ENCODE results near the gene ZDHHC22. TPM values are rescaled to one million over a fixed set of nuclear protein-coding genes. Genes with fewer than 3 reads are reported as not detected.

ZDHHC22 gene
- polyA plus RNA-seq, 3 donors, result not detected

DNA sequence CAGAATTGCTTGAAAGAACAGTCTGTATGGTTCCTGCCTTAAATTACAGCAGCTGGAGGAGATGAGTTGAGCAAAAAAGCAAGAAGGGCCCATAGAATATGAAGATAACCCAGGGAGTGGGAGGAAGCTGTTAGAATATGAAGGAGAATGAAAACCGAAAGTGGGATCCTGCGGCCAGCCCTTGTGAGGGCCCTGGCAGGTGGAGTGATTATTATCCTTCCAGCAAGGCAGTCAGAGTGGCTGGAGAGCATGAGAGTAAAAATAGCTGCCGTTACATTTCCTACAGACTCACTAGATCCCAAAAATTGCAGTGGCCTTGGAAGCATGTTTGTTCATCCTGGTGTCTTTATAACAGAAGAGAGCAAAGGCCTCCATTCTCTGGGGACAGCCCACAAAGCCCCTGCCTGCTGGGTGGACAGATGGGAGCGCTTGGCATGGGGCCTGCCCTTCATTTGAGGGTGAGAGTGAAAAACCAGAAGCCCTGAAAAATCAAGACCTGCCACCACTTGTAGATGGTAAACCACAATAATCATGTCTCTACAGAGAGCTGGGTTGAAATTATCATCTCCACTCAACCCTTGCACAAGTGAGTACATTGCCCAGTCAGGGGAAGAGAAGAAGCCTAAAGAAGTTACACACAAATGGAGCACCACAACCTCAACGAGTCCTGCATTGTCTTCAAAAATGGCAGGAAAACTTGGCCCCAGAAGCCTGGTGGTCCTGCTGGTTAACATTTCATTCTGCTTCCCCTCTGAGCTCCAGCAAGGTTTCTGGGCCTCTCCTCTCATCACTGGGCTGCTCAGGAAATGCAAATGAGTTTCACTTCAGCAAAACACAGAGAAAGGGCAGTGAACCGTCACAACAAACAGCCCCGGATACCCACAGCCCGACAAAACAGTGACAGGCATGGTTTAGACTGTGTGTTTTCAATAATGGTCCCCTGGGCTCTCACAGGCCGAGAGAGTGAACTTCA, 20.5 kb downstream of the ZDHHC22 start:
- peaks cover 0 to 5% (median 0%) of the 10 kb centered on the region in 7 donors for H3K9me3 Mint-ChIP-seq
- intact Hi-C loops (cut with micrococcal nuclease), result no loop called here
- Histone ChIP-seq H4K20me1 (ENCODE audit: insufficient read depth, low read length) (no peaks in the 10 kb centered on the region), H3K4me1 (ENCODE audit: control insufficient read depth in 1 of 2, insufficient read depth in 2 of 2, low read length in 2 of 2) (peaks cover 40 to 45% of the 10 kb centered on the region in 2 donors), H3K27ac (ENCODE audit: low read depth in 1 of 2, low read length in 2 of 2) (peak overlapping the region; percentile 77 to 84), H3K4me3 (replicated peaks in 1 of 3; ENCODE audit: low read depth in 2 of 3, low read length in 3 of 3) (peak overlapping the region in 1 of 3 experiments; percentile 48), H2AFZ (ENCODE audit: insufficient read depth, low read depth, low read length, poor library complexity, severe bottlenecking) (peak overlapping the region; percentile 35), H3K36me3 (replicated peaks in 1 of 2; ENCODE audit: control insufficient read depth in 1 of 2, insufficient read depth in 2 of 2, low read length in 2 of 2) (peaks cover 0 to 16% of the 10 kb centered on the region in 2 donors), H3K9ac (ENCODE audit: insufficient read depth, low read length, poor library complexity, severe bottlenecking) (peak overlapping the region; percentile 49), H3K9me3 (replicated peaks in 1 of 2; ENCODE audit: control insufficient read depth in 1 of 2, insufficient read depth in 1 of 2, low read length in 2 of 2) (peaks cover 0 to 8% of the 10 kb centered on the region in 2 donors), H3K79me2 (ENCODE audit: insufficient read depth, low read length) (no peaks in the 10 kb centered on the region), H3K4me2 (replicated peaks; ENCODE audit: extremely low read depth, low read length, poor library complexity, severe bottlenecking) (peak overlapping the region; percentile 55), H3K27me3 (ENCODE audit: control insufficient read depth in 2 of 2, insufficient read depth in 2 of 2, low read length in 2 of 2) (peaks cover 17 to 27% of the 10 kb centered on the region in 2 donors)
- peaks cover 7 to 17% of the 10 kb centered on the region in 2 donors for H3K36me3 Mint-ChIP-seq
- WGBS (ENCODE audit: insufficient coverage), result 33% methylated on average over 5 of the region's 9 CpGs
- peaks cover 20 to 30% (median 30%) of the 10 kb centered on the region in 3 donors for H3K27me3 Mint-ChIP-seq (ENCODE audit: low read depth in 3 of 3)
- DNase-seq, result peak; percentile 60 to 66 (median 64)
- H3K4me3 Mint-ChIP-seq, result peak overlapping the region; percentile 27 to 44
- peak overlapping the region in 6 of 7 donors; percentile 67 to 89 (median 85) for H3K27ac Mint-ChIP-seq
- peaks cover 38% of the 10 kb centered on the region for H3K4me1 Mint-ChIP-seq
- TF ChIP-seq, protein P1, sequence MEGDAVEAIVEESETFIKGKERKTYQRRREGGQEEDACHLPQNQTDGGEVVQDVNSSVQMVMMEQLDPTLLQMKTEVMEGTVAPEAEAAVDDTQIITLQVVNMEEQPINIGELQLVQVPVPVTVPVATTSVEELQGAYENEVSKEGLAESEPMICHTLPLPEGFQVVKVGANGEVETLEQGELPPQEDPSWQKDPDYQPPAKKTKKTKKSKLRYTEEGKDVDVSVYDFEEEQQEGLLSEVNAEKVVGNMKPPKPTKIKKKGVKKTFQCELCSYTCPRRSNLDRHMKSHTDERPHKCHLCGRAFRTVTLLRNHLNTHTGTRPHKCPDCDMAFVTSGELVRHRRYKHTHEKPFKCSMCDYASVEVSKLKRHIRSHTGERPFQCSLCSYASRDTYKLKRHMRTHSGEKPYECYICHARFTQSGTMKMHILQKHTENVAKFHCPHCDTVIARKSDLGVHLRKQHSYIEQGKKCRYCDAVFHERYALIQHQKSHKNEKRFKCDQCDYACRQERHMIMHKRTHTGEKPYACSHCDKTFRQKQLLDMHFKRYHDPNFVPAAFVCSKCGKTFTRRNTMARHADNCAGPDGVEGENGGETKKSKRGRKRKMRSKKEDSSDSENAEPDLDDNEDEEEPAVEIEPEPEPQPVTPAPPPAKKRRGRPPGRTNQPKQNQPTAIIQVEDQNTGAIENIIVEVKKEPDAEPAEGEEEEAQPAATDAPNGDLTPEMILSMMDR (IDR thresholded peaks at IDR 0.05), result no peak

DNA sequence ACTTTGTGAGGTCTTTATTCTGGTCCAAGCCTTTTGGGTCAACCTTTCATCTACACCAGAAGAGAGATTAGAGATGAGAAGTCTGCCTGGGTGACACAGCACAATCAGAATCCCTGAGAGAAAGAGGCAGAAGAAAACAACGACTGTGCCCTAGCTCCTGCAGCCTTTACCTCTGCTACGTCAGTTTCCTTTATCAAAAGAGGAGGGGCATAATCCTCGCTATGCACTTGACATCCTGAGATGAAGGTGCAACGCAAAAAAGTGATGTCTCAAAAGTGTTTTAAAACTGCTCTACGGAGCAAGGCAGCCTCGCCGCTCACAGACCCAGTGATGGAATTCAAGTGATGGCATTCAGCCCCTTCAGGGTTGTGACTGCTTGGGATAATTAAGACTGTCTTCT, 21.7 kb downstream of the ZDHHC22 start:
- intact Hi-C loops (cut with micrococcal nuclease), result no loop called here
- Mint-ChIP-seq H3K4me1 (peaks cover 32% of the 10 kb centered on the region), H3K36me3 (peaks cover 19 to 21% of the 10 kb centered on the region in 2 donors), H3K4me3 (no peak overlapping the region), H3K9me3 (peaks cover 0 to 5% (median 0%) of the 10 kb centered on the region in 7 donors), H3K27ac (no peak overlapping the region), H3K27me3 (ENCODE audit: low read depth in 3 of 3) (peaks cover 10 to 20% (median 19%) of the 10 kb centered on the region in 3 donors)
- H3K9me3 ChIP-seq (replicated peaks in 1 of 2; ENCODE audit: control insufficient read depth in 1 of 2, insufficient read depth in 1 of 2, low read length in 2 of 2), result no peaks in the 10 kb centered on the region
- peak overlapping the region; percentile 77 to 84 for H3K27ac ChIP-seq (ENCODE audit: low read depth in 1 of 2, low read length in 2 of 2)
- peaks cover 33 to 39% of the 10 kb centered on the region in 2 donors for H3K4me1 ChIP-seq (ENCODE audit: control insufficient read depth in 1 of 2, insufficient read depth in 2 of 2, low read length in 2 of 2)
- TF ChIP-seq, protein P1 (IDR thresholded peaks at IDR 0.05), result no peak
- no peaks in the 10 kb centered on the region for H3K79me2 ChIP-seq (ENCODE audit: insufficient read depth, low read length)
- no peak overlapping the region for H3K4me3 ChIP-seq (replicated peaks in 1 of 3; ENCODE audit: low read depth in 2 of 3, low read length in 3 of 3)
- no peak overlapping the region for H3K9ac ChIP-seq (ENCODE audit: insufficient read depth, low read length, poor library complexity, severe bottlenecking)
- peaks cover 8 to 16% of the 10 kb centered on the region in 2 donors for H3K27me3 ChIP-seq (ENCODE audit: control insufficient read depth in 2 of 2, insufficient read depth in 2 of 2, low read length in 2 of 2)
- no peak overlapping the region for H3K4me2 ChIP-seq (replicated peaks; ENCODE audit: extremely low read depth, low read length, poor library complexity, severe bottlenecking)
- H3K36me3 ChIP-seq (replicated peaks in 1 of 2; ENCODE audit: control insufficient read depth in 1 of 2, insufficient read depth in 2 of 2, low read length in 2 of 2), result peaks cover 2 to 22% of the 10 kb centered on the region in 2 donors
- DNase-seq, result no peak
- no peak overlapping the region for H2AFZ ChIP-seq (ENCODE audit: insufficient read depth, low read depth, low read length, poor library complexity, severe bottlenecking)
- H4K20me1 ChIP-seq (ENCODE audit: insufficient read depth, low read length), result no peaks in the 10 kb centered on the region
- WGBS (ENCODE audit: insufficient coverage), result 96% methylated on average over 4 of the region's 7 CpGs

Data from CD14-positive monocyte (primary cell).